ENCODE data around the gene PIGR.

- TF ChIP-seq POLR2AphosphoS5 (IDR thresholded peaks at IDR 0.05; ENCODE audit: low read depth, low read length) = no peak
- no peak for TF ChIP-seq POLR2A (IDR thresholded peaks at IDR 0.05; ENCODE audit: low read depth, low read length)
Observed at GRCh38 chr1:206974140-206974539, 27.9 kb upstream of the PIGR start.

Measured in GM12891 (cell line).